Keratinocyte (primary cell): ENCODE data around the gene CTNNA3. TPM values are rescaled to one million over a fixed set of nuclear protein-coding genes. Genes with fewer than 3 reads are reported as not detected.

ENCODE experiments used
- DNase-seq: peaks from one replicate; pipeline ENCODE4 v3.0.0-alpha.2; 2011; ENCODE audit warnings: low read depth, missing footprints, low spot score
- FAIRE-seq: peaks from 2 replicates; lab custom pipeline; 2011; peaks lifted over from hg19 to GRCh38; lab: Jason Lieb, UNC
- H2AFZ ChIP-seq: 2 replicates; pipeline ENCODE4 v1.6.0; 2012; ENCODE audit warnings: low read length, control low read depth, inconsistent platforms; ENCODE audit not compliant: control insufficient read depth
- H3K27ac ChIP-seq: 2 replicates; pipeline ENCODE4 v1.5.1; 2011; ENCODE audit warnings: low read length; ENCODE audit not compliant: control insufficient read depth, insufficient read depth
- H3K27me3 ChIP-seq: 3 replicates; pipeline ENCODE4 v1.6.0; 2011; ENCODE audit warnings: low read length; ENCODE audit not compliant: control insufficient read depth, insufficient read depth; ENCODE audit errors: extremely low read depth
- H3K36me3 ChIP-seq, 2 experiments: 2 replicates in 1 of 2; 3 replicates in 1 of 2; pipeline ENCODE4 v1.5.1; 2011; ENCODE audit warnings: low read length in 2 of 2, mild to moderate bottlenecking in 1 of 2; ENCODE audit not compliant: control insufficient read depth in 2 of 2, insufficient read depth in 2 of 2; ENCODE audit errors: extremely low read depth in 1 of 2
- H3K4me1 ChIP-seq: 3 replicates; pipeline ENCODE4 v1.5.1; 2011; ENCODE audit warnings: low read length; ENCODE audit not compliant: control insufficient read depth, insufficient read depth; ENCODE audit errors: extremely low read depth
- H3K4me2 ChIP-seq: 3 replicates; pipeline ENCODE4 v1.6.0; 2011; ENCODE audit warnings: low read depth, low read length; ENCODE audit not compliant: control insufficient read depth, insufficient read depth; ENCODE audit errors: extremely low read depth
- H3K4me3 ChIP-seq, 3 experiments: fragments of 200-600 bp in 1 of 3; sonication (generic) in 1 of 3; 2 replicates in 2 of 3; 3 replicates in 1 of 3; pipeline ENCODE4 v1.5.1; 2011 to 2016; ENCODE audit warnings: low read length in 3 of 3, mild to moderate bottlenecking in 3 of 3, control low read depth in 2 of 3, inconsistent platforms in 1 of 3, low read depth in 1 of 3, mixed read lengths in 1 of 3, mixed run types in 1 of 3, moderate library complexity in 1 of 3; ENCODE audit not compliant: control insufficient read depth in 2 of 3, insufficient read depth in 2 of 3; ENCODE audit errors: extremely low read depth in 1 of 3
- H3K79me2 ChIP-seq: 2 replicates; pipeline ENCODE4 v1.6.0; 2012; ENCODE audit warnings: low read length; ENCODE audit not compliant: control insufficient read depth, insufficient read depth
- H3K9ac ChIP-seq: 3 replicates; pipeline ENCODE4 v1.6.0; 2011; ENCODE audit warnings: low read length; ENCODE audit not compliant: control insufficient read depth, insufficient read depth; ENCODE audit errors: extremely low read depth
- H3K9me1 ChIP-seq: 3 replicates; pipeline ENCODE4 v1.6.0; 2011; ENCODE audit warnings: low read length; ENCODE audit not compliant: control insufficient read depth, insufficient read depth; ENCODE audit errors: extremely low read depth
- H3K9me3 ChIP-seq: 2 replicates; pipeline ENCODE4 v1.5.1; 2012; ENCODE audit warnings: low read depth, low read length; ENCODE audit not compliant: control insufficient read depth
- H4K20me1 ChIP-seq: 3 replicates; pipeline ENCODE4 v1.6.0; 2011; ENCODE audit warnings: low read length; ENCODE audit not compliant: control insufficient read depth, insufficient read depth; ENCODE audit errors: extremely low read depth
- EZH2 ChIP-seq: IDR thresholded peaks from one replicate; pipeline ENCODE4 v1.6.1; 2012; ENCODE audit warnings: inconsistent platforms, mild to moderate bottlenecking, low read length, moderate library complexity
- dilution Hi-C: fragments of 300-500 bp; cut with MboI; formaldehyde crosslinking; loops from one replicate; pipeline ENCODE4 v1.7.0; 2020; ENCODE audit warnings: low sequenced_read_pairs; ENCODE audit not compliant: extremely low pct_ligation_motif_present
- polyA plus RNA-seq, 5 experiments: library from polyadenylated mRNA; depleted of rRNA in 3 of 5; stranded (reverse) in 3 of 5; stranded (forward) in 1 of 5; unstranded in 1 of 5; fragments of >200 nt; gene quantifications; 1 replicate in 1 of 5; 2 replicates in 3 of 5; 3 replicates in 1 of 5; pipeline versions ENCODE4 v1.2.1 to v1.2.3, GENCODE V29; 2011 to 2012; ENCODE audit warnings: missing spikeins in 2 of 5, low read depth in 1 of 5, low replicate concordance in 1 of 5
- TF ChIP-seq, protein P1 (sequence below), 3 experiments: IDR thresholded peaks in 1 of 3; conservative IDR thresholded peaks in 1 of 3; optimal IDR thresholded peaks in 1 of 3; 2 replicates in 2 of 3; 3 replicates in 1 of 3; pipeline versions ENCODE3 to v1.5.1; 2011; ENCODE audit warnings: low read length in 3 of 3, mild to moderate bottlenecking in 3 of 3, moderate library complexity in 2 of 3, control low read depth in 1 of 3, inconsistent platforms in 1 of 3; ENCODE audit not compliant: insufficient read depth in 2 of 3; ENCODE audit errors: extremely low read depth in 1 of 3

CTNNA3 gene
- polyA plus RNA-seq, 1 donor (not counting 4 experiments of a cell fraction or from before 2014, with no cell fraction given): 0.01 TPM

DNA sequence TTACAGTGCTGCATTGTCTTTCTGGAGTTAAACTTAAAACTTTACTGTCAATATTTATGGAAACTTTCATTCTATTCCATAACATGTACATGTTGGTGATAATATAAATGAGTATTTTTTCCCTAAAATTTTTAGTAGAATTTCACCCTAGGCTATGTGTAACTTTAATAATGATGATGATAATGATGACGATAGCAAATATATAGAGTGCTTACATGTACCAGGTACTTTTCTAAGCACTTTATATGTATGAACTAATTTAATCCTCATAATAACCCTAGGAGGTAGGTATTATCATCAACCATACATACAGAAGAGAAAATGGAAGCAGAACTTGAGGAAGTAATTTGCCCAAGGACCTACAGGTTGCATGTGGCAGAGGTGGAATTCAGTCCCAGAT is 684.5 kb downstream of the CTNNA3 start:
- H2AFZ ChIP-seq: no peak overlapping the region
- H3K9me3 ChIP-seq: no peaks in the 10 kb centered on the region
- H3K36me3 ChIP-seq: no peaks in the 10 kb centered on the region
- H3K79me2 ChIP-seq: no peaks in the 10 kb centered on the region
- dilution Hi-C loops: no loop called here
- TF ChIP-seq, protein P1, sequence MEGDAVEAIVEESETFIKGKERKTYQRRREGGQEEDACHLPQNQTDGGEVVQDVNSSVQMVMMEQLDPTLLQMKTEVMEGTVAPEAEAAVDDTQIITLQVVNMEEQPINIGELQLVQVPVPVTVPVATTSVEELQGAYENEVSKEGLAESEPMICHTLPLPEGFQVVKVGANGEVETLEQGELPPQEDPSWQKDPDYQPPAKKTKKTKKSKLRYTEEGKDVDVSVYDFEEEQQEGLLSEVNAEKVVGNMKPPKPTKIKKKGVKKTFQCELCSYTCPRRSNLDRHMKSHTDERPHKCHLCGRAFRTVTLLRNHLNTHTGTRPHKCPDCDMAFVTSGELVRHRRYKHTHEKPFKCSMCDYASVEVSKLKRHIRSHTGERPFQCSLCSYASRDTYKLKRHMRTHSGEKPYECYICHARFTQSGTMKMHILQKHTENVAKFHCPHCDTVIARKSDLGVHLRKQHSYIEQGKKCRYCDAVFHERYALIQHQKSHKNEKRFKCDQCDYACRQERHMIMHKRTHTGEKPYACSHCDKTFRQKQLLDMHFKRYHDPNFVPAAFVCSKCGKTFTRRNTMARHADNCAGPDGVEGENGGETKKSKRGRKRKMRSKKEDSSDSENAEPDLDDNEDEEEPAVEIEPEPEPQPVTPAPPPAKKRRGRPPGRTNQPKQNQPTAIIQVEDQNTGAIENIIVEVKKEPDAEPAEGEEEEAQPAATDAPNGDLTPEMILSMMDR (optimal IDR thresholded peaks at IDR 0.05 in 1 of 3, IDR thresholded peaks at IDR 0.05 in 1 of 3, conservative IDR thresholded peaks at IDR 0.05 in 1 of 3; ENCODE audit: extremely low read depth in 1 of 3, insufficient read depth in 2 of 3, low read length in 3 of 3): no peak
- no peak for TF ChIP-seq EZH2
- H3K27me3 ChIP-seq: no peaks in the 10 kb centered on the region
- H3K27ac ChIP-seq: no peak overlapping the region
- H3K4me3 ChIP-seq: no peak overlapping the region
- H3K4me1 ChIP-seq: no peaks in the 10 kb centered on the region
- no peak overlapping the region for H3K4me2 ChIP-seq
- H3K9ac ChIP-seq: no peak overlapping the region
- no peak for FAIRE-seq
- H4K20me1 ChIP-seq: no peaks in the 10 kb centered on the region
- H3K9me1 ChIP-seq: no peaks in the 10 kb centered on the region
- DNase-seq: no peak

- Histone ChIP-seq H3K9me3 (no peaks in the 10 kb centered on the region), H2AFZ (no peak overlapping the region), H3K4me1 (no peaks in the 10 kb centered on the region), H3K9me1 (no peaks in the 10 kb centered on the region), H3K27me3 (no peaks in the 10 kb centered on the region), H3K4me2 (no peak overlapping the region), H3K79me2 (no peaks in the 10 kb centered on the region), H3K27ac (no peak overlapping the region), H3K4me3 (no peak overlapping the region), H4K20me1 (no peaks in the 10 kb centered on the region), H3K9ac (no peak overlapping the region), H3K36me3 (no peaks in the 10 kb centered on the region)
- dilution Hi-C loops: no loop called here
- no peak for FAIRE-seq
- no peak for TF ChIP-seq EZH2
- TF ChIP-seq, protein P1 (optimal IDR thresholded peaks at IDR 0.05 in 1 of 3, IDR thresholded peaks at IDR 0.05 in 1 of 3, conservative IDR thresholded peaks at IDR 0.05 in 1 of 3; ENCODE audit: extremely low read depth in 1 of 3, insufficient read depth in 2 of 3, low read length in 3 of 3): no peak
- DNase-seq: no peak
Measured at GRCh38 chr10:67005981-67006380, 690.0 kb downstream of the CTNNA3 start.
